Astrocyte of the cerebellum (primary cell): ENCODE measurements around the gene RBM39.
"Not testable (repeated sequence)": the region's sequence is repeated elsewhere in the genome, so short reads cannot be mapped to it uniquely, and the experiment has no call there.

Source experiments
- DNase-seq: peaks from one replicate; pipeline ENCODE4 v3.0.0-alpha.2; 2011; ENCODE audit warnings: low read depth
- H3K4me3 ChIP-seq: 2 replicates; pipeline ENCODE4 v1.5.1; 2011; ENCODE audit warnings: mild to moderate bottlenecking, low read depth, low read length, moderate library complexity
- in situ Hi-C: cut with HindIII; loops from 2 replicates; pipeline ENCODE4 v1.10.0; 2017; ENCODE audit warnings: low sequenced_read_pairs
- TF ChIP-seq, protein P1 (sequence below): IDR thresholded peaks from 2 replicates; pipeline ENCODE4 v1.5.1; 2012; ENCODE audit warnings: low read length, low read depth, moderate library complexity, mild to moderate bottlenecking; ENCODE audit errors: missing control alignments

RBM39 gene

DNA sequence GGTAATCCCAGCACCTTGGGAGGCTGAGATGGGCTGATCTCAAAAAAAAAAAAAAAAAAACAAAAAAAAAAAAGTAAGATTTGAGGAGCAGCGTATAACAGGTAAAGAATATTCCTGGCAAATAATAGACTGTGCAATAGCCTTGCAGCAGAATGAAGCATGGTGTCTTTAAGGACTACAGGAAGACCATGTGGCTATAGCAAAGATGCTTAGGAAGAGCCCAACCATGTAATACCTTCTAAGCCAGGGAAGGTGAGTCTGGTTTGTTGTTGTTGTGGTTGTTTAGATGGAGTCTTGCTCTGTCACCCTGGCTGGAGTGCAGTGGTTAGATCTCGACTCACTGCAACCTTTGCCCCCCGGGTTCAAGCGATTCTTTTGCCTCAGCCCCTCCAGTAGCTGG lies 14.3 kb upstream of the RBM39 start:
- H3K4me3 ChIP-seq, result no peak overlapping the region
- no peak for DNase-seq
- TF ChIP-seq, protein P1, sequence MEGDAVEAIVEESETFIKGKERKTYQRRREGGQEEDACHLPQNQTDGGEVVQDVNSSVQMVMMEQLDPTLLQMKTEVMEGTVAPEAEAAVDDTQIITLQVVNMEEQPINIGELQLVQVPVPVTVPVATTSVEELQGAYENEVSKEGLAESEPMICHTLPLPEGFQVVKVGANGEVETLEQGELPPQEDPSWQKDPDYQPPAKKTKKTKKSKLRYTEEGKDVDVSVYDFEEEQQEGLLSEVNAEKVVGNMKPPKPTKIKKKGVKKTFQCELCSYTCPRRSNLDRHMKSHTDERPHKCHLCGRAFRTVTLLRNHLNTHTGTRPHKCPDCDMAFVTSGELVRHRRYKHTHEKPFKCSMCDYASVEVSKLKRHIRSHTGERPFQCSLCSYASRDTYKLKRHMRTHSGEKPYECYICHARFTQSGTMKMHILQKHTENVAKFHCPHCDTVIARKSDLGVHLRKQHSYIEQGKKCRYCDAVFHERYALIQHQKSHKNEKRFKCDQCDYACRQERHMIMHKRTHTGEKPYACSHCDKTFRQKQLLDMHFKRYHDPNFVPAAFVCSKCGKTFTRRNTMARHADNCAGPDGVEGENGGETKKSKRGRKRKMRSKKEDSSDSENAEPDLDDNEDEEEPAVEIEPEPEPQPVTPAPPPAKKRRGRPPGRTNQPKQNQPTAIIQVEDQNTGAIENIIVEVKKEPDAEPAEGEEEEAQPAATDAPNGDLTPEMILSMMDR, result no peak
- in situ Hi-C loops, result no loop called here

DNA sequence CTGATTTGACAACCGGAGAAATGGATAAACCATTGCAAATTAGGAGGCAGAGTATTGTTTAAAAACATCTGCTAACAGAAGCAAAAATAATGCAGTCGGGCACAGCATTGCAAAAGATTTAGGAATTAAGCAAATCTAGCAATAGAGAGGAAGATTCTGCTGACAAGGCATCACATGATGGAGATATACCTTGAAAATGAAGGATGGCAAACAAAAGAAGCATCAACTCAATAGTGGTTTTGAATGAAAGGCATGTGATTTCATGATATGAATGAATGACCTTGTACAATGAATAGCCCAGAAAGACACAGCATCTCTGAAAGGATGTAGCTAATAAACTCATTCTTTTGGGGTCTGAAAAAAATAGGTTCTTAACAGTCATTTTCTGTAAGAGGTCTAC lies 8.6 kb upstream of the RBM39 start:
- DNase-seq, result no peak
- H3K4me3 ChIP-seq, result no peak overlapping the region
- in situ Hi-C loops, result no loop called here
- TF ChIP-seq, protein P1, result no peak

DNA sequence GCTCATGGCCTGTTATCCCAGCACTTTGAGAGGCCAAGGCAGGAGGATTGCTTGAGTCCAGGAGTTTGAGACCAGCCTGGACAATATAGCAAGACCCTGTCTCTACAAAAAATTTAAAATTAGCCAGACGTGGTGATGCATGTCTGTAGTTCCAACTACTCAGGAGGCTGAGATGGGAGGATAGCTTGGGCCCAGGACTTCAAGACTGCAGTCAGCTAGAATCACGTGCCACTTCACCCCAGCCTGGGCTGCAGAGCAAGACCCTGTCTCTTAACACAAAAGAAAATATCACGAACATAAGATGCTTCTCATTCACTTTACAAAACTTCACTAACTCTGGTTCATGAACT lies 2.4 kb upstream of the RBM39 start:
- in situ Hi-C loops, DNase-seq, H3K4me3 ChIP-seq: not testable (repeated sequence)

DNA sequence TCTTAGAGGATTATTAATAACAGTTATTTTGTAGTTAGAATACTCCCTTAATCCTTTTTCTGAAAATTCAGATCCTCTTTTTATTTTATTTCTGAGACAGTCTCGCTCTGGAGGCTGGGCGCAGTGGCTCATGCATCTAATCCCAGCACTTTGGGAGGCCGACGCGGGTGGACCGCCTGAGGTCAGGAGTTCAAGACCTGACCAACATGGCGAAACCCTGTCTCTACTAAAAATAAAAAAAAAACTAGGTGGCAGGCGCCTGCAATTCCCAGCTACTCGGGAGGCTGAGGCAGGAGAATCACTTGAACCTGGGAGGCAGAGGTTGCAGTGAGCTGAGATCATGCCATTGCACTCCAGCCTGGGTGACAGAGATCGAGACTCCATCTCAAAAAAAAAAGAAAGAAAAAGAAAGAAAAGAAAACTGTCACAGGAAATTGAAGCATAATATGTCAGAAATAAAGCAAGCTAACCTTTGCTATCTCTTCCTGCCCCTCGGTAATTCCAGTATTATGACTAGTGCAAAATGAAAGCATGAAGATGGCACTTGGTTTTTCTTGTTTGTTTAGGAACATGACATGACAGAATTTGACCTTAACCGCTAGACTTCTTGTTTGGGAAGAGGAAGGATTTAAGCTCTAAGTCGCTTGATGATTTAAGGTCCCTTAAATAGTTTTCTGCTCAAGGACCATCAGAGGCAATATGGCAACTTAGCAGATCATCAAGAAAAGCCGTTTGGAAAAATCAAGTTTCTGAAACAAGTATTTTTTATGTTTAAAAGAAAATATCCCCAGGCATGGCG lies 1.8 kb upstream of the RBM39 start:
- TF ChIP-seq, protein P1, result no peak
- H3K4me3 ChIP-seq, result no peak overlapping the region
- DNase-seq, result no peak
- in situ Hi-C loops, result no loop called here

DNA sequence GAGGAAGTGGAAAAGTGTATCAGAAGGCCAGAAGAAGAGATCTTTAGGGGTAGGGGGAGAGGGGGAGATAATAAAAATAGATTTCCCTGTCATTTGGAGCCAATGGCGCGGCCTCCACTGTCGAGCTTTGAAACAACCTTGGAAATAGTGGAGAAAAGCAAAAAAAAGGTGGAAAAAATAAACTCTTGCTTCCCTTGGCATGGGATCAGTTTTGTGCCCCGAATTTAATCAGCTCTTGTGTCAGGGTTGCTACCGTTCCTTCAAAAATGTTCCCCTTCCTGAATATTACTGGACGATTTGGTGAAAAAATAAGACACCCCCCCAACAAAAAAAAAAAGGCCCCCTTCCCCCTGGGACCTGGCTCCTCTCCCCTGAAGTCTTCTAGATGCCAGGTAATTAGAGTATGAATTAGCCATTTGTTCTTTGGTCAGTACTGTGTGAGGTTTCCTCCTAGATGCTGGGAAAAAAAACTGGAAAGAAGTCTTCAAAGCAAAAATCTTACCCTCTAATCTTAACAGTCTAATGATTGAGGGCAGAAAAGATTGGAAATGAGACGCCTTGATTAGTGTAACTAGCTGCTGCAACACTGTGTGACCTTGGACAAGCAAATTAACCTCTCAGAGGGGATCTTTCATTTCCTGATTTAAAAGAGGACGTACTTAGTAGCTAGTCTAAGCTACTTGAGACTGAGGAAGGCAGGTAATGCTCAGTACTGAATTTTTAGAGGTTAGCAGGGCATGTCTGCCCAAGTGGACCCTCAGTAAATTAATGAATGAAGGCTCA lies 872 bp upstream of the RBM39 start:
- peak overlapping the region; percentile 64 for H3K4me3 ChIP-seq
- TF ChIP-seq, protein P1, result no peak
- DNase-seq, result no peak
- in situ Hi-C loops, result no loop called here

DNA sequence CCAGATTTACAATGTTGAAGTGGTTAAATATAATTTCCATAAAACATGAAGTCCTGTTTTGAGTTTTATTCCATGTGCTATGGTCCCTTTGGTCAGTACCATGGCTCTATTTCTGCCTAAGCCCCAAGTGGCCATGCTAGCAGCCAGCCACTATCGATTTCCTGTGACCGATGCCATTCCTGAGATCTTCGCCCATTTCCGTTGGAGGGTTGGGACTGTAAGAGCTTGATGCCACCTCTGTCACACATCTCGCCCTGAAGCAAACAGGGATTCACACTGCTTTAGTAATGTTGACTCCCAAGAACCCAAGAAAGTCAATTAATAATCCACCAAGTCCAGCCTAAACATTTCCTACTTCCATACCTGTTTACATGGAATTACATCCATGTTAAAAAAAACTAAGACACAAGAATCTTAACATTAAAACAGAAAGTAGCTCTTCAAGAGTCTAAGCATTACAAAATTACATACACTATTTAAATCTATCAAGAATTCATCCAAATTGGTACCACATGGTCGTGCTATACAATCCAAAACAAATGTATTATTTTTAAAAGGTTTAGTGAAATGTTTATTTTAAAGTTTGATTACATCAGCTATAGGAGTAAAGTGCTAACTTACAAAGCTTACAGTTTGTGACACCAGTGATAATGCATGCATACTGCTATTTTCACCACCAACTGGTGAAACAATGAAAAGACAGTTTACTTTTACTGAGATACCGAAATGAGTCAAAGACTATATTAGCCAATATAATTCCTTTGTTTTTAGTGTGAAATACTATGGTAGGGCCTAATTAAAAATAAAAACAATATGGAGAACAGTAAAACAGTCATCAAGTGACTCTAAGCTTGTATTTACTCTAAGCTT lies 2.5 kb downstream of the RBM39 start:
- TF ChIP-seq, protein P1, result peak; percentile 1
- in situ Hi-C loops, result loop anchor here (10.0 kb wide), 1 partner anchor 265 kb away; no protein-coding TSS in a partner anchor
- peak overlapping the region; percentile 97 for H3K4me3 ChIP-seq
- no peak for DNase-seq
